ENCODE measurements around the gene ATP6V0A1. TPM values are rescaled to one million over a fixed set of nuclear protein-coding genes. Genes with fewer than 3 reads are reported as not detected.

The ATP6V0A1 gene
- total RNA-seq = 21.3 and 25.7 TPM in 2 replicates

GRCh38 chr17:42458497-42459255 is at the start of gene ATP6V0A1:
Gene ATP6V0A1, plus strand, starts transcription at chr17:42458878. Its CDS starts 2,017 bp downstream, at chr17:42460895.

GRCh38 chr17:42422958-42423712 is 35.5 kb upstream of the ATP6V0A1 start, which contains the start of gene CAVIN1:
Gene CAVIN1, minus strand, starts transcription at chr17:42423256. Its CDS starts 159 bp downstream, at chr17:42423097.

DNA sequence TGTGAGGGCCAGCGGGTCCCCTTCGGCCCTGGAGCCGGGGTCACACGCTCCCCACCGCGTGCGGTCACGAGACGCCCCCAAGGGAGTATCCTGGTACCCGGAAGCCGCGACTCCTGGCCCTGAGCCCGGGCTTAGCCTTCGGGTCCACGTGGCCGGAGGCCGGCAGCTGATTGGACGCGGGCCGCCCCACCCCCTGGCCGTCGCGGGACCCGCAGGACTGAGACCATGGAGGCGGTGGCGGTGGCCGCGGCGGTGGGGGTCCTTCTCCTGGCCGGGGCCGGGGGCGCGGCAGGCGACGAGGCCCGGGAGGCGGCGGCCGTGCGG is 77.3 kb downstream of the ATP6V0A1 start, which contains the start of gene NAGLU:
Gene NAGLU (plus strand): TSS at position 194 of the 324 bp plus-strand sequence. CDS start 32 bp downstream, at position 226.

GRCh38 chr17:42552736-42553135 is 94.1 kb downstream of the ATP6V0A1 start, which contains the start of gene HSD17B1:
Gene HSD17B1, plus strand, starts transcription at chr17:42552923. Its CDS starts 11 bp downstream, at chr17:42552934.

DNA sequence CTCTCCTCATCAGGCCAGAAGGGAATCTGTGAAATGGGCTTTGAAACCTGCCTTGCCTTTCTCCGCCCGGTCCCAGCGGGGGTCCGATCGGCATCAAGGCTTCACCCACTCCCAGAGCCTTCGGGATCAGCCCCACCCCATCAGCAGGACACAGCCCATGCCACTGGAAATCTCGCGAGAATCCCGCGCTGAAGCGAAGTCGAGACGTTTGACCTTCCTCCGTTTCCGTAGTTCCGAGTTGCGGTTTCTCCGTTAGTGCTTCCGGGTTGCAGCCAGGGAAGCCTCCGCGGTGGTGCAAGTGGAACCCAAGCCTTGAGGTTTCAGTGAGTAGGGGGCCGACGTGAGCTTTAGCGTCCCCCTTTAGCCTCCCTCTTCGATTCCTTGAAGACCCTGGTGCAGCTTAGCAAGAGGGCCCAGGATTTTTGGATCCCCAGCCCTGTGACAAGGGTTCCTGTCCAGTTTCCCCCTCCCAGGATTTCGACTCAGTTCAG is 103.3 kb downstream of the ATP6V0A1 start, which contains the start of gene COASY:
Gene COASY (plus strand): TSS at position 252 of the 491 bp plus-strand sequence. CDS start 475 bp downstream, outside the sequence.

DNA sequence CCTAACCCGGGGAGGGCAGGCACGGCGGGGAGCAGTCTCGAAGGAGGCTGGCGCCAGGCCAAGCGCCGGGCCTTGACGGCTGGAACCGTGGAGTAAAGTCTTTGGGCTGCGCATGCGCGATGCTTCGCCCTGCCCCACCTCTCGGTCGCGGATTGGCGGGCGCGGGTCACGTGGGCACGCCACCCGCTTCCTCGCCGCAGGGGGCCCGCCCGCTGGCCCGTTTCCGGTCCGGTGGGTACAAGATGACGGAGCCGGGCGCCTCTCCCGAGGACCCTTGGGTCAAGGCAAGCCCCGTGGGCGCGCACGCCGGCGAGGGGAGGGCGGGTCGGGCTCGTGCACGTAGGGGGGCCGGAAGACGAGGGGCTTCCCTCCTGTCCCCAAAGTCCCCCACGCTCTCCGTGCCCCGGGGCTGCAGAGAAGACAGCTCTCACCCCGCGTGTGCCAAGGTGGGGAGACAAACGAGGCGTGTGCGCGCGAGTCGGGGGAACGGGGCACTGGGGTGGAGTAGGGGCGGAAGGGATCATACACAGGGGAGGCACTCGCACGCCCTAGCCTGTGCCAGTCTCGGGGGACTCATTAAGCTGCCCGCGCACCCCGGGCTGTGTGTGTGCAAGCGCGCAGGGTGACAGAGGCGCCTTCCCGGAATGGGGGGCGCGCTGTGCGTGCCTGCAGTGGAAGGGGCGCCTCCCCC is 108.3 kb downstream of the ATP6V0A1 start, which contains the start of gene MLX:
Gene MLX (plus strand): TSS at position 218 of the 691 bp plus-strand sequence. CDS start 25 bp downstream, at position 243.

Other genes with a start within 250 kb of the ATP6V0A1 start
- gene STAT5B, start 182.5 kb upstream of the ATP6V0A1 start, total RNA-seq = 19.7 and 23.1 TPM in 2 replicates
- gene STAT5A, start 170.4 kb upstream of the ATP6V0A1 start, total RNA-seq = 8.3 and 14.1 TPM in 2 replicates
- gene STAT3, start 70.4 kb upstream of the ATP6V0A1 start, total RNA-seq = 62.3 and 75.7 TPM in 2 replicates
- 810 and 847 TPM in 2 replicates for gene CAVIN1, start 35.6 kb upstream of the ATP6V0A1 start, total RNA-seq
- gene NAGLU, start 77.4 kb downstream of the ATP6V0A1 start, total RNA-seq = 49.1 and 52.2 TPM in 2 replicates
- 1.4 and 4.6 TPM in 2 replicates for gene HSD17B1, start 94.0 kb downstream of the ATP6V0A1 start, total RNA-seq
- 36.5 and 57.4 TPM in 2 replicates for gene COASY, start 103.3 kb downstream of the ATP6V0A1 start, total RNA-seq
- 38.6 and 61.4 TPM in 2 replicates for gene MLX, start 108.2 kb downstream of the ATP6V0A1 start, total RNA-seq
- gene PSMC3IP, start 118.9 kb downstream of the ATP6V0A1 start, total RNA-seq = 8.0 and 9.2 TPM in 2 replicates
- gene RETREG3, start 150.5 kb downstream of the ATP6V0A1 start, total RNA-seq = 46.4 and 89.4 TPM in 2 replicates
- 87.6 and 110 TPM in 2 replicates for gene TUBG1, start 150.8 kb downstream of the ATP6V0A1 start, total RNA-seq
- gene TUBG2, start 200.4 kb downstream of the ATP6V0A1 start, total RNA-seq = 10.4 and 13.8 TPM in 2 replicates
- gene PLEKHH3, start 218.1 kb downstream of the ATP6V0A1 start, total RNA-seq = 20.5 and 27.8 TPM in 2 replicates
- 22.2 and 27.1 TPM in 2 replicates for gene CCR10, start 223.0 kb downstream of the ATP6V0A1 start, total RNA-seq
- gene CNTNAP1, start 223.7 kb downstream of the ATP6V0A1 start, total RNA-seq = 32.8 and 36.9 TPM in 2 replicates

All from myometrial cell (primary cell).